ENCODE measurements around the gene ABCG1. TPM values are rescaled to one million over a fixed set of nuclear protein-coding genes. Genes with fewer than 3 reads are reported as not detected.

Gene ABCG1
- total and polyA plus RNA-seq, 2 donors (not counting 3 experiments of a cell fraction or from before 2014, with no cell fraction given) = 6.7 to 19.6 TPM

DNA sequence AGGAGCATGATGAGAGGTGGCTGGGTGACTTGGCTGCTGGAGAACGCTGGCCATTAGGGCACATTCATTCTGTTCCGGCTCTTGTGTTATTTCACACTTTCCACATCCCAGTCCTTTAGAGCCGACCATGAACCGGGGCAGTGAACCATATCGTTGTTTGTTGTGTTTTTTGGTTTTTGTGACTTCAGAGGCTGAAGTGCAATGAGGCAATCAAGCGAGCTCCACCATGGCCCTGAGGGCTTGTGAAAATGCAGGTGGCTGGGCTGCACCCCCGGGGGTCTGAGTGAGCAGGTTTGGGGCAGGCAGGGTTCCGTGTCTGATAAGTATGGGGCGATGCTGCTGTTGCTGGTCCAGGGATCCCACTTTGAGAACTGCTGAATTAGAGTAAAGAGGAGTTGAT lies 23.7 kb downstream of the ABCG1 start:
- H3K9ac ChIP-seq (replicated peaks; ENCODE audit: extremely low read depth, insufficient read depth, low read length) = no peak overlapping the region
- intact Hi-C loops (cut with micrococcal nuclease) = no loop called here
- H3K27me3 ChIP-seq (ENCODE audit: control insufficient read depth in 2 of 2, insufficient read depth in 2 of 2, low read length in 2 of 2) = peaks cover 11 to 21% of the 10 kb centered on the region in 2 experiments
- H3K9me1 ChIP-seq (replicated peaks; ENCODE audit: control insufficient read depth, extremely low read depth, insufficient read depth, low read length) = no peaks in the 10 kb centered on the region
- H3K9me3 ChIP-seq (replicated peaks; ENCODE audit: control insufficient read depth, insufficient read depth, low read length) = no peaks in the 10 kb centered on the region
- no peak for FAIRE-seq
- ChIA-PET POLR2A (no interaction called here), CTCF (interaction anchor here (2.8 kb wide), 1 partner anchor 16 kb away, joined by 18 read pairs; no protein-coding TSS in a partner anchor)
- no peaks in the 10 kb centered on the region for H3K4me1 ChIP-seq (ENCODE audit: control insufficient read depth, extremely low read depth, insufficient read depth, low read length)
- H3K27ac ChIP-seq (ENCODE audit: insufficient read depth, low read depth, low read length) = no peak overlapping the region
- H2AFZ ChIP-seq (ENCODE audit: low read depth, low read length) = no peak overlapping the region
- no peaks in the 10 kb centered on the region for H3K79me2 ChIP-seq (ENCODE audit: control insufficient read depth, insufficient read depth, low read length)
- H4K20me1 ChIP-seq (replicated peaks; ENCODE audit: control insufficient read depth, extremely low read depth, insufficient read depth, low read length) = no peaks in the 10 kb centered on the region
- no peaks in the 10 kb centered on the region for H3K36me3 ChIP-seq (ENCODE audit: control insufficient read depth in 2 of 2, extremely low read depth in 1 of 2, insufficient read depth in 2 of 2, low read length in 2 of 2)
- no peak overlapping the region for H3K4me3 ChIP-seq (replicated peaks in 1 of 3; ENCODE audit: insufficient read depth in 1 of 3, low read depth in 1 of 3, low read length in 3 of 3)
- H3K4me2 ChIP-seq (ENCODE audit: insufficient read depth, low read length) = no peak overlapping the region
- dilution Hi-C loops (cut with MboI; ENCODE audit: extremely low pct_ligation_motif_present, low sequenced_read_pairs) = no loop called here
- no TSS peak for BruUV-seq (replicated peaks)
- TF ChIP-seq GATA2 (IDR thresholded peaks at IDR 0.05; ENCODE audit: insufficient read depth, insufficient read length, low read depth, low read length) = no peak
- TF ChIP-seq EZH2 (IDR thresholded peaks at IDR 0.05; ENCODE audit: borderline replicate concordance, low read depth, low read length, severe bottlenecking) = no peak
- TF ChIP-seq POLR2A (IDR thresholded peaks at IDR 0.05; ENCODE audit: low read depth, low read length) = no peak
- TF ChIP-seq FOS (IDR thresholded peaks at IDR 0.05; ENCODE audit: borderline replicate concordance, insufficient read depth, low read length) = no peak
- DNase-seq (ENCODE audit: low read depth, low spot score) = no peak

DNA sequence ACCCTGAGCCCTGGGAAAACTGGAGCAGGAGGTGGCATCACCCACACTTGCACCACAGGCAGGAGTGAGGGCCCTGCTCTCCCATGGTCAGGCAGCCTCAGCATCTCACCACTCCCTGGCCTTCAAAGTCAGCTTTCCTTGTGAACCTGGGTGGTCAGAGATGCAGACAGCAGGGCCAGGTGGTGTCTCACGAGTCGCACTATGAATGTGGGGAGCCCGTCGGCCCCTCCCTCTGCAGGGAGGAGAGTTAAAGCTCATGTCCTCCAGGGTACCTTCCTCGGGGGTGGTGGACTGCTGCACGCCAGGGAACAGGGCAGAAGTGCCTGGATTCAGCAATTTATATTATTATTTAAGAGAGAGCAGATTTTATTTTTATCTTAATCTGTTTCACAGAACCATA lies 24.1 kb downstream of the ABCG1 start:
- no peaks in the 10 kb centered on the region for H3K9me3 ChIP-seq (replicated peaks; ENCODE audit: control insufficient read depth, insufficient read depth, low read length)
- ChIA-PET POLR2A (no interaction called here), CTCF (interaction anchor here (1.1 to 2.8 kb wide), 2 partner anchors 10 to 16 kb away, joined by 3 to 18 read pairs; no protein-coding TSS in a partner anchor)

More for the DNA sequence above, 24.1 kb downstream of the ABCG1 start:
- no peak for DNase-seq (ENCODE audit: low read depth, low spot score)
- FAIRE-seq = no peak
- H3K27ac ChIP-seq (ENCODE audit: insufficient read depth, low read depth, low read length) = no peak overlapping the region
- H3K4me3 ChIP-seq (replicated peaks in 1 of 3; ENCODE audit: insufficient read depth in 1 of 3, low read depth in 1 of 3, low read length in 3 of 3) = no peak overlapping the region
- no peaks in the 10 kb centered on the region for H3K79me2 ChIP-seq (ENCODE audit: control insufficient read depth, insufficient read depth, low read length)
- BruUV-seq (replicated peaks) = no TSS peak
- no peak overlapping the region for H3K9ac ChIP-seq (replicated peaks; ENCODE audit: extremely low read depth, insufficient read depth, low read length)
- H3K36me3 ChIP-seq (ENCODE audit: control insufficient read depth in 2 of 2, extremely low read depth in 1 of 2, insufficient read depth in 2 of 2, low read length in 2 of 2) = no peaks in the 10 kb centered on the region
- H2AFZ ChIP-seq (ENCODE audit: low read depth, low read length) = no peak overlapping the region
- H4K20me1 ChIP-seq (replicated peaks; ENCODE audit: control insufficient read depth, extremely low read depth, insufficient read depth, low read length) = no peaks in the 10 kb centered on the region
- intact Hi-C loops (cut with micrococcal nuclease) (no loop called here), dilution Hi-C loops (cut with MboI; ENCODE audit: extremely low pct_ligation_motif_present, low sequenced_read_pairs) (no loop called here)
- H3K4me2 ChIP-seq (ENCODE audit: insufficient read depth, low read length) = no peak overlapping the region
- no peaks in the 10 kb centered on the region for H3K9me1 ChIP-seq (replicated peaks; ENCODE audit: control insufficient read depth, extremely low read depth, insufficient read depth, low read length)
- peaks cover 9 to 21% of the 10 kb centered on the region in 2 experiments for H3K27me3 ChIP-seq (ENCODE audit: control insufficient read depth in 2 of 2, insufficient read depth in 2 of 2, low read length in 2 of 2)
- TF ChIP-seq, protein P1, sequence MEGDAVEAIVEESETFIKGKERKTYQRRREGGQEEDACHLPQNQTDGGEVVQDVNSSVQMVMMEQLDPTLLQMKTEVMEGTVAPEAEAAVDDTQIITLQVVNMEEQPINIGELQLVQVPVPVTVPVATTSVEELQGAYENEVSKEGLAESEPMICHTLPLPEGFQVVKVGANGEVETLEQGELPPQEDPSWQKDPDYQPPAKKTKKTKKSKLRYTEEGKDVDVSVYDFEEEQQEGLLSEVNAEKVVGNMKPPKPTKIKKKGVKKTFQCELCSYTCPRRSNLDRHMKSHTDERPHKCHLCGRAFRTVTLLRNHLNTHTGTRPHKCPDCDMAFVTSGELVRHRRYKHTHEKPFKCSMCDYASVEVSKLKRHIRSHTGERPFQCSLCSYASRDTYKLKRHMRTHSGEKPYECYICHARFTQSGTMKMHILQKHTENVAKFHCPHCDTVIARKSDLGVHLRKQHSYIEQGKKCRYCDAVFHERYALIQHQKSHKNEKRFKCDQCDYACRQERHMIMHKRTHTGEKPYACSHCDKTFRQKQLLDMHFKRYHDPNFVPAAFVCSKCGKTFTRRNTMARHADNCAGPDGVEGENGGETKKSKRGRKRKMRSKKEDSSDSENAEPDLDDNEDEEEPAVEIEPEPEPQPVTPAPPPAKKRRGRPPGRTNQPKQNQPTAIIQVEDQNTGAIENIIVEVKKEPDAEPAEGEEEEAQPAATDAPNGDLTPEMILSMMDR (IDR thresholded peaks at IDR 0.05; ENCODE audit: extremely low read depth in 1 of 2, insufficient read depth in 1 of 2, low read depth in 1 of 2, low read length in 2 of 2) = no peak
- TF ChIP-seq FOS (IDR thresholded peaks at IDR 0.05; ENCODE audit: borderline replicate concordance, insufficient read depth, low read length) = no peak
- no peak for TF ChIP-seq MYC (IDR thresholded peaks at IDR 0.05; ENCODE audit: low read depth, low read length)
- no peak for TF ChIP-seq EZH2 (IDR thresholded peaks at IDR 0.05; ENCODE audit: borderline replicate concordance, low read depth, low read length, severe bottlenecking)
- H3K4me1 ChIP-seq (ENCODE audit: control insufficient read depth, extremely low read depth, insufficient read depth, low read length) = no peaks in the 10 kb centered on the region

Measured in endothelial cell of umbilical vein (primary cell).